SU-DHL-6 (cell line): ENCODE measurements around the gene HEBP1.

Experiments used
- CTCF ChIP-seq: fragments of 200-600 bp; sonication (generic); IDR thresholded peaks from one replicate; pipeline ENCODE4 v1.5.1; 2017; ENCODE audit warnings: antibody characterized with exemption, mild to moderate bottlenecking, low read length, moderate library complexity; ENCODE audit not compliant: insufficient read depth, poor library complexity, severe bottlenecking
- EZH2phosphoT487 ChIP-seq: fragments of 200-600 bp; sonication (generic), shearing (Covaris generic); conservative IDR thresholded peaks from 2 replicates; pipeline ENCODE4 v1.6.1; 2018; ENCODE audit warnings: mild to moderate bottlenecking, antibody characterized with exemption, low read length, moderate library complexity, mixed read lengths

- no peak for TF ChIP-seq CTCF
- no peak for TF ChIP-seq EZH2phosphoT487
Observed at GRCh38 chr12:12939888-12940287, 60.2 kb downstream of the HEBP1 start.
